ENCODE measurements around the gene OSBPL2. TPM values are rescaled to one million over a fixed set of nuclear protein-coding genes. Genes with fewer than 3 reads are reported as not detected.
A peak's percentile ranks its signal among the peaks of the same experiment; 100 is the strongest.

The OSBPL2 gene
- polyA plus RNA-seq, 4 donors, result 19.9 to 36.9 (median 29.3) TPM

- Histone ChIP-seq H3K36me3 (ENCODE audit: control insufficient read depth in 3 of 3, insufficient read depth in 2 of 3, low read depth in 1 of 3, low read length in 3 of 3) (peaks cover 17 to 81% (median 35%) of the 10 kb centered on the region in 3 donors), H3K4me1 (ENCODE audit: control insufficient read depth in 3 of 3, insufficient read depth in 2 of 3, low read depth in 1 of 3, low read length in 2 of 3) (no peaks in the 10 kb centered on the region), H3K27ac (ENCODE audit: low read depth in 1 of 3, low read length in 2 of 3) (no peak overlapping the region), H3K9me3 (ENCODE audit: control insufficient read depth in 2 of 2, insufficient read depth in 1 of 2, low read depth in 1 of 2, low read length in 1 of 2) (no peaks in the 10 kb centered on the region), H3K4me3 (ENCODE audit: low read depth in 1 of 3, low read length in 3 of 3) (no peak overlapping the region), H3K27me3 (ENCODE audit: control insufficient read depth in 3 of 3, insufficient read depth in 3 of 3, low read length in 3 of 3) (no peaks in the 10 kb centered on the region)
- WGBS, 3 donors, result 82 to 87% (median 84%) methylated on average over 13 of the region's 13 CpGs
- DNase-seq, result no peak
- FAIRE-seq, result no peak
Observed at GRCh38 chr20:62277253-62277652, 38.9 kb downstream of the OSBPL2 start.

DNA sequence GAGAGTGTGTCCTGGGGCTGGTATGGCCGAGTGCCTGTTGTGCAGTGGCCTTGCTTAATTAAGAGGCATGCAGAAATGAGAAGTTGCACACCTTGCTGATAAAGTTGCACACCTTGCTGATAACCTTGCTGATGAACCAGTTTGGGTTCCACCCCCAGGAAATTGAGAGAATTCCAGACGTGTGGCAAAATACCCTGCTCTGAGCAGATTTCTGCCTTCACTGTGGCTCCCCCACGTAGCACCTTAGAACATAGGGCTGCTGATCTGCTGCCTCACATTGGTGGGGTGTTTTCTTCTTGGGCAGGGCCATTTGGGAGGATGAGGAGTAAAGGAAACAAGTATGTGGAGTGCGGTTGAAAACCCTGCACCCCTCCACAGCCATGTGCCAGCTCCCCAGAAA is 42.0 kb downstream of the OSBPL2 start:
- DNase-seq (no peak), FAIRE-seq (no peak)
- no peak overlapping the region for H3K27ac ChIP-seq (ENCODE audit: low read depth in 1 of 3, low read length in 2 of 3)
- peaks cover 8 to 80% (median 33%) of the 10 kb centered on the region in 3 donors for H3K36me3 ChIP-seq (ENCODE audit: control insufficient read depth in 3 of 3, insufficient read depth in 2 of 3, low read depth in 1 of 3, low read length in 3 of 3)
- no peaks in the 10 kb centered on the region for H3K9me3 ChIP-seq (ENCODE audit: control insufficient read depth in 2 of 2, insufficient read depth in 1 of 2, low read depth in 1 of 2, low read length in 1 of 2)
- 75 to 85% (median 82%) methylated on average over 4 of the region's 4 CpGs for WGBS, 3 donors
- no peaks in the 10 kb centered on the region for H3K4me1 ChIP-seq (ENCODE audit: control insufficient read depth in 3 of 3, insufficient read depth in 2 of 3, low read depth in 1 of 3, low read length in 2 of 3)
- H3K4me3 ChIP-seq (ENCODE audit: low read depth in 1 of 3, low read length in 3 of 3), result no peak overlapping the region
- no peaks in the 10 kb centered on the region for H3K27me3 ChIP-seq (ENCODE audit: control insufficient read depth in 3 of 3, insufficient read depth in 3 of 3, low read length in 3 of 3)

- H3K4me1 ChIP-seq (ENCODE audit: control insufficient read depth in 3 of 3, insufficient read depth in 2 of 3, low read depth in 1 of 3, low read length in 2 of 3), result no peaks in the 10 kb centered on the region
- no peak overlapping the region for H3K4me3 ChIP-seq (ENCODE audit: low read depth in 1 of 3, low read length in 3 of 3)
- WGBS, 3 donors, result 96% methylated on average over 31 of the region's 31 CpGs
- FAIRE-seq (no peak), DNase-seq (no peak)
- H3K27ac ChIP-seq (ENCODE audit: low read depth in 1 of 3, low read length in 2 of 3), result no peak overlapping the region
- H3K27me3 ChIP-seq (ENCODE audit: control insufficient read depth in 3 of 3, insufficient read depth in 3 of 3, low read length in 3 of 3), result no peaks in the 10 kb centered on the region
- H3K36me3 ChIP-seq (ENCODE audit: control insufficient read depth in 3 of 3, insufficient read depth in 2 of 3, low read depth in 1 of 3, low read length in 3 of 3), result peaks cover 14 to 81% (median 31%) of the 10 kb centered on the region in 3 donors
- no peaks in the 10 kb centered on the region for H3K9me3 ChIP-seq (ENCODE audit: control insufficient read depth in 2 of 2, insufficient read depth in 1 of 2, low read depth in 1 of 2, low read length in 1 of 2)
Observed at GRCh38 chr20:62281161-62281933, 43.0 kb downstream of the OSBPL2 start.

DNA sequence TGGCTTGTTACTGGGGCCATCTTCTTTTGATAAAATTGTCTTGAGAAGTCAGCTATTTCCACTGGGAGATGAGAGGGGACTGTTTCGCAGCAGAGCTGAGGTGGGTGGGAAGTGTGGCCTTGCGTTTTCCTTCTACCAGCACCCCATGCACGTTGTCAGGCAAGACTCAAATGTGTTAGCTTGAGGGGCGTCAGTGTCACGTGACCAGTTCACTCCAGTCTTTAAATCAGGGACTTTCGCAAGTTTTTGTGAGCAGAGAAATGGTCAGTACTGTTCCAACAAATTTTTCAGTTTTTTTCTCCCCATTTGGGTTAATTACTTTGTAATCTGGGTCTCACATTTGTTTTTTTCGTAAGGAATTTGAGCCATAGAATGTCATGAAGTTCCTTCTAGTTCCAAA is 43.8 kb downstream of the OSBPL2 start:
- Histone ChIP-seq H3K4me3 (ENCODE audit: low read depth in 1 of 3, low read length in 3 of 3) (no peak overlapping the region), H3K4me1 (ENCODE audit: control insufficient read depth in 3 of 3, insufficient read depth in 2 of 3, low read depth in 1 of 3, low read length in 2 of 3) (no peaks in the 10 kb centered on the region), H3K27me3 (ENCODE audit: control insufficient read depth in 3 of 3, insufficient read depth in 3 of 3, low read length in 3 of 3) (no peaks in the 10 kb centered on the region), H3K36me3 (ENCODE audit: control insufficient read depth in 3 of 3, insufficient read depth in 2 of 3, low read depth in 1 of 3, low read length in 3 of 3) (peaks cover 16 to 81% (median 31%) of the 10 kb centered on the region in 3 donors), H3K9me3 (ENCODE audit: control insufficient read depth in 2 of 2, insufficient read depth in 1 of 2, low read depth in 1 of 2, low read length in 1 of 2) (no peaks in the 10 kb centered on the region), H3K27ac (ENCODE audit: low read depth in 1 of 3, low read length in 2 of 3) (no peak overlapping the region)
- no peak for DNase-seq
- 94 to 97% (median 95%) methylated on average over 7 of the region's 7 CpGs for WGBS, 3 donors
- FAIRE-seq, result no peak

- Histone ChIP-seq H3K4me3 (ENCODE audit: low read depth in 1 of 3, low read length in 3 of 3) (no peak overlapping the region), H3K27me3 (ENCODE audit: control insufficient read depth in 3 of 3, insufficient read depth in 3 of 3, low read length in 3 of 3) (no peaks in the 10 kb centered on the region), H3K4me1 (ENCODE audit: control insufficient read depth in 3 of 3, insufficient read depth in 2 of 3, low read depth in 1 of 3, low read length in 2 of 3) (no peaks in the 10 kb centered on the region), H3K9me3 (ENCODE audit: control insufficient read depth in 2 of 2, insufficient read depth in 1 of 2, low read depth in 1 of 2, low read length in 1 of 2) (no peaks in the 10 kb centered on the region), H3K27ac (ENCODE audit: low read depth in 1 of 3, low read length in 2 of 3) (no peak overlapping the region), H3K36me3 (ENCODE audit: control insufficient read depth in 3 of 3, insufficient read depth in 2 of 3, low read depth in 1 of 3, low read length in 3 of 3) (peaks cover 16 to 83% (median 29%) of the 10 kb centered on the region in 3 donors)
- DNase-seq (no peak), FAIRE-seq (no peak)
- WGBS, 3 donors, result 77 to 90% (median 82%) methylated on average over 16 of the region's 16 CpGs
Observed at GRCh38 chr20:62282877-62283503, 44.7 kb downstream of the OSBPL2 start.

DNA sequence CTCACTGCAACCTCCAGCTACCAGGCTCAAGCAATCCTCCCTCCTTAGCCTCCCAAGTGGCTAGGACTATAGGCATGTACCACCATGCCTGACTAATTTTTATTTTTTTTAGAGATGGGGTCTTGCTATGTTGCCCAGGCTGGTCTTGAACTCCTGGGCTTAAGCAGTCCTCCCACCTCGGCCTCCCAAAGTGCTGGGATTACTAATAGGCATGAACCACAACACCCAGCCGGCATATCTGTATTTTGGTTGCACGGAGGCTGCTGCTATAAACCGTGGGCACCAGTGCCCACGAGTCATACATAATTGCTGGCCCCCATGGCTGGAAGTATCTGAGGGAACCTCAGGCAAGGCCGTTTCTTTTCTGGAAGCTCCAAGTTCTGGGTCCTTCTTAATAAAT is 46.1 kb downstream of the OSBPL2 start:
- no peak overlapping the region for H3K4me3 ChIP-seq (ENCODE audit: low read depth in 1 of 3, low read length in 3 of 3)
- no peak for FAIRE-seq
- H3K27ac ChIP-seq (ENCODE audit: low read depth in 1 of 3, low read length in 2 of 3), result no peak overlapping the region
- no peaks in the 10 kb centered on the region for H3K4me1 ChIP-seq (ENCODE audit: control insufficient read depth in 3 of 3, insufficient read depth in 2 of 3, low read depth in 1 of 3, low read length in 2 of 3)
- WGBS, 3 donors, result 82 to 92% (median 86%) methylated on average over 6 of the region's 6 CpGs
- DNase-seq, result no peak
- no peaks in the 10 kb centered on the region for H3K9me3 ChIP-seq (ENCODE audit: control insufficient read depth in 2 of 2, insufficient read depth in 1 of 2, low read depth in 1 of 2, low read length in 1 of 2)
- H3K27me3 ChIP-seq (ENCODE audit: control insufficient read depth in 3 of 3, insufficient read depth in 3 of 3, low read length in 3 of 3), result no peaks in the 10 kb centered on the region
- H3K36me3 ChIP-seq (ENCODE audit: control insufficient read depth in 3 of 3, insufficient read depth in 2 of 3, low read depth in 1 of 3, low read length in 3 of 3), result peaks cover 13 to 88% (median 35%) of the 10 kb centered on the region in 3 donors

DNA sequence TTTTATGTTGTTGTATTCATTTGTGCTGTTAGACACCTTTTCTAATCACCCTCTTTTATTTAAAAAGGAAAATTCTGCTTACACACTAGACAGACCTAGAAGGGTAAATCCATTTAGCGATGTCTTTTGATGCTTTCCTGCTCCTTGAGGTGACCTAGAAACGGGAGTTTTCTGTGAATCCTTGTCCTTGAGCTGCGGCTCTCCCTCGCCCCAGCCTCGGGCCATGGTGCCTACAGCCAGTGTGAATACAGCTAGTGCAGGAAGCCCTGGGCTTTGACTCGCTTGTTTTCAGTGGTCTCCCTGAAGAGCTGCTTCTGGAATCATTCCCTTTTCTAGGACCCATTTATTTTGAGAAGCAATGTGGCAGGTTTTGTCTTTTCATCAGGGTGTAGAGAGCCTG is 46.8 kb downstream of the OSBPL2 start:
- no peak for FAIRE-seq
- Histone ChIP-seq H3K9me3 (ENCODE audit: control insufficient read depth in 2 of 2, insufficient read depth in 1 of 2, low read depth in 1 of 2, low read length in 1 of 2) (no peaks in the 10 kb centered on the region), H3K36me3 (ENCODE audit: control insufficient read depth in 3 of 3, insufficient read depth in 2 of 3, low read depth in 1 of 3, low read length in 3 of 3) (peaks cover 10 to 87% (median 31%) of the 10 kb centered on the region in 3 donors), H3K27me3 (ENCODE audit: control insufficient read depth in 3 of 3, insufficient read depth in 3 of 3, low read length in 3 of 3) (no peaks in the 10 kb centered on the region), H3K4me3 (ENCODE audit: low read depth in 1 of 3, low read length in 3 of 3) (no peak overlapping the region), H3K4me1 (ENCODE audit: control insufficient read depth in 3 of 3, insufficient read depth in 2 of 3, low read depth in 1 of 3, low read length in 2 of 3) (no peaks in the 10 kb centered on the region), H3K27ac (ENCODE audit: low read depth in 1 of 3, low read length in 2 of 3) (peak overlapping the region in 1 of 3 donors; percentile 40)
- DNase-seq, result no peak
- 80 to 90% (median 90%) methylated on average over 6 of the region's 6 CpGs for WGBS, 3 donors

GRCh38 chr20:62285722-62286121 is 47.4 kb downstream of the OSBPL2 start:
- no peak overlapping the region for H3K27ac ChIP-seq (ENCODE audit: low read depth in 1 of 3, low read length in 2 of 3)
- H3K9me3 ChIP-seq (ENCODE audit: control insufficient read depth in 2 of 2, insufficient read depth in 1 of 2, low read depth in 1 of 2, low read length in 1 of 2), result no peaks in the 10 kb centered on the region
- no peaks in the 10 kb centered on the region for H3K4me1 ChIP-seq (ENCODE audit: control insufficient read depth in 3 of 3, insufficient read depth in 2 of 3, low read depth in 1 of 3, low read length in 2 of 3)
- no peak for FAIRE-seq
- H3K36me3 ChIP-seq (ENCODE audit: control insufficient read depth in 3 of 3, insufficient read depth in 2 of 3, low read depth in 1 of 3, low read length in 3 of 3), result peaks cover 8 to 84% (median 25%) of the 10 kb centered on the region in 3 donors
- WGBS, 3 donors, result 75 to 88% (median 80%) methylated on average over 23 of the region's 23 CpGs
- H3K4me3 ChIP-seq (ENCODE audit: low read depth in 1 of 3, low read length in 3 of 3), result no peak overlapping the region
- H3K27me3 ChIP-seq (ENCODE audit: control insufficient read depth in 3 of 3, insufficient read depth in 3 of 3, low read length in 3 of 3), result no peaks in the 10 kb centered on the region
- no peak for DNase-seq
